GM19438 (cell line): ENCODE measurements around the gene BICC1.

Source experiments
- ATAC-seq: cut with Tn5 transposase; IDR thresholded peaks from one replicate; pipeline ENCODE4 v1.9.1; 2021; ENCODE audit warnings: low read depth; ENCODE audit not compliant: unreplicated experiment

BICC1 gene

GRCh38 chr10:58806970-58807628 lies 294.4 kb downstream of the BICC1 start:
- ATAC-seq = no peak

GRCh38 chr10:58807629-58808022 lies 295.0 kb downstream of the BICC1 start:
- ATAC-seq = no peak

GRCh38 chr10:58810751-58811150 lies 298.1 kb downstream of the BICC1 start:
- no peak for ATAC-seq

GRCh38 chr10:58813573-58813972 lies 300.9 kb downstream of the BICC1 start:
- ATAC-seq = no peak

GRCh38 chr10:58817201-58817846 lies 304.7 kb downstream of the BICC1 start:
- ATAC-seq = no peak

GRCh38 chr10:58818900-58819299 lies 306.2 kb downstream of the BICC1 start:
- ATAC-seq = no peak

GRCh38 chr10:58820386-58820785 lies 307.7 kb downstream of the BICC1 start:
- no peak for ATAC-seq

GRCh38 chr10:58820861-58821751 lies 308.4 kb downstream of the BICC1 start:
- ATAC-seq = no peak

GRCh38 chr10:58821752-58822056 lies 309.0 kb downstream of the BICC1 start:
- no peak for ATAC-seq

GRCh38 chr10:58823983-58824382 lies 311.3 kb downstream of the BICC1 start:
- no peak for ATAC-seq

- no peak for ATAC-seq
Measured at GRCh38 chr10:58824396-58824795, 311.7 kb downstream of the BICC1 start.

GRCh38 chr10:58826694-58827093 lies 314.0 kb downstream of the BICC1 start:
- ATAC-seq = no peak

GRCh38 chr10:58827381-58827780 lies 314.7 kb downstream of the BICC1 start:
- no peak for ATAC-seq

GRCh38 chr10:58829839-58830238 lies 317.2 kb downstream of the BICC1 start:
- ATAC-seq = no peak

- ATAC-seq = no peak
Measured at GRCh38 chr10:58830697-58831096, 318.0 kb downstream of the BICC1 start.

GRCh38 chr10:58833771-58834561 lies 321.3 kb downstream of the BICC1 start:
- no peak for ATAC-seq

- no peak for ATAC-seq
Measured at GRCh38 chr10:58836176-58836700, 323.6 kb downstream of the BICC1 start.

- no peak for ATAC-seq
Measured at GRCh38 chr10:58836991-58837575, 324.4 kb downstream of the BICC1 start.

- ATAC-seq = no peak
Measured at GRCh38 chr10:58837826-58838225, 325.2 kb downstream of the BICC1 start.

GRCh38 chr10:58838561-58839208 lies 326.0 kb downstream of the BICC1 start:
- ATAC-seq = no peak
